Stimulated activated CD4-positive, alpha-beta T cell treated with anti-CD3 and anti-CD28 coated beads, TNF-alpha, amount 100 ng/mL, for 24 hours (primary cell): ENCODE measurements around the gene RGS2.

ENCODE experiments used
- DNase-seq, 3 experiments: peaks; one replicate each; pipeline ENCODE4 v3.0.0-alpha.2; 2020; ENCODE audit warnings: low read depth in 3 of 3

Gene RGS2

DNA sequence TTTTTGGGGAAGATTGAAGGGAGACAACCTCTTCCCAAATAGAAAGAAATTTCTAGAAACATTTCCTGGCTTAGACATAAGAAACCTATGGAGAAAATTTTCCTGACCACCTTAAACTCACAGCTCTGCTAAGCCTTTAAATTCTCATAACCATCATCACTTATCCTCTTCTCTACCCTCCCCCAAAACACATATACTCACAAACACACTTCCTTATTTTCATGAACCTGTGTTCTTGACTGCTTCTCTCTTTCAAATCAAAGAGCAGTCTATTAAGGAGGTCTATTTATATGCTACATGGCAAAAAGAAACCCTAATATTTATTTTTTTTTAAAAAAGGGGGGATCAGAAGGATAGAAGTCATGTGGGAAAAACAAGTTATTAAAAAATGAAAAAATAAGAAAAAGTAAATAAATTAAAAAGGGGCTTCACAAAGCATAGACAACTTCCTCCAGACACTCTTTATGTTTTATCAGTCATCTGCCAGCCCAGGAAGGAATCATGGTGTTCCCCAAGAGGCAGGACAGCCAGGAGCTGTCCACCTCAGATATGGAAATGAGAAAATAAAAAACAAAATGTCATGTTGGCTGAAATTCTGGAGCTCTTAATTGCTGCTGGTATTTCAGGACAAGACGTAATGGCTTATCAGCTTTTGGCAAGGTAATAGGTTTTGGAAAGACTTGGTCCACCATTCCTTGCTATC, 12.8 kb upstream of the RGS2 start:
- no peak for DNase-seq

DNA sequence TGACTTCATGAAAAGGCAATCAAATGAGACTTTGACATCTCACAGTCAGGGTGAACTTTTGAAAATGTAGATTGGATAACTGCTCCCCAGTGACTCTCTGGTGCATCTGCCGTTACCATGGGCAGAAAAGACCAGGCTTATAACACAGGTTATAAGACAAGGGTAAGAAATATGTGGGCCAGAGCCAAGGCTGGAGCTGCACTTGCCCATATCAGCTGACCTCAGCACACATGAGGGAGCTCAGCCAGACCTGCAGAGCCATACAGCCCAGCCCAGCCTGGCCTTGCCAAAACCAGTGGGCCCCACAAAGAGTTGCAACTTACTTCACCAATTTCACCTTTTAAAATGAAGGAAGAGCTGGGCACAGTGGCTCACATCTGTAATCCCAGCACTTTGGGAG, 11.7 kb upstream of the RGS2 start:
- no peak for DNase-seq

DNA sequence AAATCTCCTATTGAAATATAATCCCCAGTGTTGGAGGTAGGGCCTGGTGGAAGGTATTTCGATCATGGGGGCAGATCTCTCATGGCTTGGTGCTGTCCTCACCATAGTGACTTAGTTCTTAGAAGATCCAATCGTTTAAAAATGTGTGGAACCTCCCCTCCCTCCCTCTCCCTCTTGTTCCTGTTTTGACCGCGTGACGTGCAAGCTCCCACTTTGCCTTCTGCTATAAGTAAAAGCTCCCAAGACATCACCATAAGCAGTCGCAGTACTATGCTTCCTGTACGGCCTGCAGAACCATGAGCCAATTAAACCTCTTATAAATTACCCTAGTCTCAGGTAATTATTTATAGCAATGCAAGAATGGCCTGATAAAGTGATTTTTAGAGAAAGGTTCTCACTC, 10.9 kb upstream of the RGS2 start:
- DNase-seq: no peak

DNA sequence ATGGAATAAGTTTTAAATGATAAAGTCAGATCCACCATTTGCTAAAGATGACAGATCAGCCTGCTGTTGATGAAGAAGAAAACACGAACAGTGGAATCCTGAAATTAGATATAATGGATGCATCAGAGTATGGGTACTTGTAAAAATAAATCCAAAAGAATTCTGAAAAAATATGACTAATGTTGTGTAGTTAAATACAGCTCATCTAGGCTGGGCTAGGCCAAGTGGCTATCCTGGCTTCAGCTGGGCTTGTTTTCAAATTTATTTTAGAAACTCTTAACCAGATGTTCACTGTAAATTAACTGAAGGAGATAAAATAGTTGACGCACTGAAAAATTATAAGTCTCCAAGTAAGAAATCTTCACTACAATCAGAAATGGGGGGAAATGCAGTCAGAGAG, 7.4 kb upstream of the RGS2 start:
- DNase-seq: no peak

DNA sequence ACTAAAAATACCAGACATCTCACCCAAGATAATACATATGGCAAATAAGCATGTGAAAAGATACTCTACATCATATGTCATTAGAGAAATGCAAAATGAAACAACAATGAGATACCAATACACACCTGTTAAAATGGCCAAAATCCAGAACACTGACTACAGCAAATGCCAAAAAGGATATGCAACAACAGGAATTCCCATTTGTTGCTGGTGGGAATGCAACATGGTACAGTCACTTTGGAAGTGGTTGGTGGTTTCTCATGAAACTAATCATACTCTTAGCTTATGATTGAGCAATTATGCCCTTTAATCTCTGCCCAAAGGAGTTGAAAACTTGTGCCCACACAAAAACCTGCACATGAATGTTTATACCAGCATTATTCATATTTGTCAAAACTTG, 6.4 kb upstream of the RGS2 start:
- no peak for DNase-seq

DNA sequence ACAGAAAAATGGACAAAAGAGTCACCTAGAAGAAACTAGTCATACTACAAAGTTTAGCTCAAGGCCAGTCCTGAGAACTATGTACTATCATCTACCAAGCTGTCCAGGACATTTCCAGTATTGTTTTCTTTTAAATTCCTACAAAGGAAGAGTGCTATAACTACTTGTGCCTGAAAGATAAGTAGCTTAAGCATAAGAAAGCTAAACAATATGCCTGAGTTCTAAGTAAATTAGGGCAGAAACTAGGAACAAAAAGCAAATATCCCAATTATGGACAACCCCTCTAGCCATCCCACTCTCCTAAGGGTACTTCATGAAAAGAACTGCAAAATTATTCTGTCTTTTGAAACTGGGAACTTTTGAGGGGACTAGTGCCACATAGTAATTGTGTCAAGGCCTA, 5.3 kb upstream of the RGS2 start:
- no peak for DNase-seq

DNA sequence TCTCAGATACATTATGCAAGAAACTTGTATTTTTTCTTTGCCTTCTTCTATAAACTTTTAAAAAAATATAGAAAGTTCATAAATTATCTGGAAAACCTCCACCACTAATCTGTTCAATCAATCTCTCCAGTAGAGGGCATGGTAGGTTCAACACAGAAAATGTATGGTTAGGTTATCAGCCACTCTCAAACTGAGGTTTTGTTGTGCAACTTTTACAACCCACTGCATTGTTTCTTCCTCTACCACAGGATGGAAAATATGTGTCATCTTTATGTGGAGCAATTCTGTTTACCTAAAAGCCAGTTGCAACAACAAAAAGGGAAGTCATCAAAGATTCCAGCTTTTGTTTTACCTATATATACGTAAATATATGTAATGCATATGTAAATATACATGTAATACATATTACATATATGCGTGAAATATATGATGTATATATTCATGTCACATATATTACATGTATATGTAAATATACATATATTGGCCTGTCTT, 3.0 kb upstream of the RGS2 start:
- DNase-seq: peak in 1 of 3 experiments; percentile 22

DNA sequence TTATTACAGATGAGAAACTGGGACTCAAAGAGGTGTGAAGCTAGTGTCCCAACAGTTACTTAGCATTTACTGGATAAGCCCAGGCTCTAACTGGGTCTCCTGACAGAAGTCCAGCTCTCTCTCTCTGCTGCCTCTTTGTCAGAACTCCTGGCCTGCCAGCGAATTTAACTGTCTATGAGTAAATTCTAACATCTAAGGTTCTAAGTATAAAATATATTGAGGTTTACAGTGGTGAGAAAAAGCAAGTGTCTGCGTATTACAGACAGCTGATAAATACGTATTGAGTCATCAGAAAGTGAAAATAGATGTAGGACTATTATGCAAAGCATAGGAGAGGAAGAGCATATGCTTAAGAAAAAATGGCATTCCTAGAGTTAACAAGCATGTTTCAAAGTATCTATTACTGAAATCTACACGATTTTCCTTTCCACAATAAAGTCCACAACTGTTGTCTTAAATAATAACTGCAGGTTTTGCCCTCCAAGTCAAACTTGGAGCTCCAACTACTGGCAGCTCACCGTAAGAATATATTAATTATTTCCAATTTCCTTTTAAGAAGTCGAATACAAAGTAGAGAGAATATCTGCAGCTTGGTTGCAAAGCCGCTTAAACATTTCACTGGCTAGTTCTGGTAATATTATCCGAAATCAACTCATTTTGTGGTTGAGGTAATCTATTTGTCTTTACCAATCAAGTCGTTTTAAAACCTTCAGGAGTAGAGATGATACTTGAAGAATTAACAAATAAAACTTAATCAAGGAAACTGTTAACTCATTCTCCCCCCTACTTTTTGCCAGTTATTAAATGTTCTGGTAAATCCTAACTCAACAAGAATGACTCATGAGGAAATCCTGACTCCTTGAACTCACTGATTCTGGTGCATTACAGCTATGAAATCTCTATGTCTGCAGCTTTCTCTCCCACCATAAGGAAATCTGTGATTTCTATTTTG, 1.4 kb upstream of the RGS2 start:
- peak in 1 of 3 experiments; percentile 4 for DNase-seq

DNA sequence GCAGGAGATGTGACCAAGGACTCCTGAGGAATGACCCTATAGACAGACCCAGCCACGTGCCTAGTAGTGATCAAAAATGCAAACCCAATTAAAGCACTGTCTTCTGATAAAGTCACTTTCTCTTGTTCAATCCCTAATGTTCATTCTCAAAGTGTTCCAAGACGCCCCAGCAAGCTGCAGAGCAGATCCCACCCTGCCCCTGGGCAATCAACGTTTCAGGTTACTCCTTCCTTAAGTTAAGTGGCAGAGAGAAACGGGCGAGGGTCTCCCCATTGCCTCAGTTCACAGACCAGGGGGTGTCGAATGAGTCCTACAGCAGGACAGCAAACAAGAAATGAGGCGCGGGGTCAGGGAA, 699 bp upstream of the RGS2 start:
- DNase-seq: peak in 2 of 3 experiments; percentile 2 to 4

DNA sequence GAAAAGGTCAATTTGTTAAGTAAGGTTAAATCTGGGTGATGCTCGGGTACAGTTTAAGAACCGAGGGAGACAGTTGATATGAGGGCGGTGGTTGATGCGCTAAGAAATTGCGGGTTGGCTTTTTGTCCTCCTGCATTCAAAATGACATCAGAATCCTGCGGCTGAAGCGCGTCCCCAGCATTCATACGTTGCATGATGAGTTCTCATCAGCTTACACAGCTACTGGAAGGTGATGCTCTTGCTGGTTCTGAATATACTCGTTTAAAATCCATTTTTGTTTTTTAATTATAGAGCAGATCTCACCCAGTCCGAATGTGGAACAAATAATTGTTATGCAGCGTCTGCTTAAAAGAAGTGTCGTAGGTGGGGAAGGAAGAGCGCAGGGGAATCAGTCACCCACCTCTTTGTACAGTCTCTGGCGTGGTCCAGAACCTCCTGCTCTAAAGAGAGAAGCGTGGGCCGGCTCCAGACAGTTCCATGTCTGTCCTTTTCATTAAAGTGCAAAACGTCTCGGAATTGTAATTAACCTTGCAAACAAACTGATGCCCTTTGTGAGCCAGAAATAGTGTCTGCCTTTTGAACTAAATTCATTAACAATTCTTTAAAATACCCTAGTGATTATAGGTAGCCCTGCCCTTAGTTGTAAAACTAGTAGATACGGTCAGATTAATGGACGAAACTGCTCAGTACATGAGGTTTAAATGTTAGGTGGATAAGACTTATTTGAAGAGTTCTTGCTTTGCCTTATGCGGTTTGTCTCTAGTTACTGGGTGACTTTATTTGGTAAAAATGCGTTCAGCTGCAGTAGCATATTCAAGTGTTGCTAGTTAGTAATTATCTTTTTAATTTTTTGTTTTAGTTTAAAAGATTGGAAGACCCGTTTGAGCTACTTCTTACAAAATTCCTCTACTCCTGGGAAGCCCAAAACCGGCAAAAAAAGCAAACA, 741 bp downstream of the RGS2 start:
- DNase-seq: peak; percentile 11 to 39 (median 18)

DNA sequence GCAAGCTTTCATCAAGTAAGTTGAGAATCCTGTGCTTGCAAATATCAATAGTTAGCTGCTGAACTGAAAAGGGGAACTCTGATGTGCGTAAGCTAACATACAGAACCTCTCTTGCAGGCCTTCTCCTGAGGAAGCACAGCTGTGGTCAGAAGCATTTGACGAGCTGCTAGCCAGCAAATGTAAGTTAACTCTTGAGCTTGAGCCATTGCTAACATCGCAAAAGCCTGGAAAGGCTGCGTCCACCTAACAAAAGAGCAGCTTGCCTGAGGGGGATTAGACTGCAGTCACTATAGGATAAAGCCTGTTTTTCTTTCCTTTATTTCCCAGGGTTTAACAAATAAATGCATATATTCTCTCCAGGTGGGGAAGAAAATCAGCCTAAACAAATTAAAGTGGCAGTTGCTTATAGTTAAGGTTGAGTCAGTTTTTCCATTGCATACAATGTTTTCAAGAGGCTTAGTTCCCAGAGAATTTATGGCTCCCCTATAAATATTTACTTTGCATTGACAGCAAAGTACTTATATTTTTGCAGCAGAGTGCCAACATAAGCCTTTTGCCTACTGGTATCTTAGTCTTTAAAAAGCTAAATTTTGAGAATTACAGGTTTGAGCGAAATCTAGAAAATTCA, 1.5 kb downstream of the RGS2 start:
- DNase-seq: no peak

DNA sequence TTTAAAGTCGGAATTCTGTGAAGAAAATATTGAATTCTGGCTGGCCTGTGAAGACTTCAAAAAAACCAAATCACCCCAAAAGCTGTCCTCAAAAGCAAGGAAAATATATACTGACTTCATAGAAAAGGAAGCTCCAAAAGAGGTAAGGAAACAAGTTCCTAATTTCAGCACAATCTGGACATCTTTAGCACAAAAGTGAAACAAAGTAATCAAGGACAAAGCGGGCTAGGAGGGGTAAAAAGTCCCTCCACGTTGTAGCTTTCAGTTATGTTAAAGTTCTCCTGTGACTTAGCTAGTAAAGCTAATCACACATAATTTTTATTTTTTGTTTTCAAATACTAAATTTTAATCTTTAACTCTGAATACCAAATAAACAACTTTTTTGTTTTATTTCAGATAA, 2.2 kb downstream of the RGS2 start:
- no peak for DNase-seq

DNA sequence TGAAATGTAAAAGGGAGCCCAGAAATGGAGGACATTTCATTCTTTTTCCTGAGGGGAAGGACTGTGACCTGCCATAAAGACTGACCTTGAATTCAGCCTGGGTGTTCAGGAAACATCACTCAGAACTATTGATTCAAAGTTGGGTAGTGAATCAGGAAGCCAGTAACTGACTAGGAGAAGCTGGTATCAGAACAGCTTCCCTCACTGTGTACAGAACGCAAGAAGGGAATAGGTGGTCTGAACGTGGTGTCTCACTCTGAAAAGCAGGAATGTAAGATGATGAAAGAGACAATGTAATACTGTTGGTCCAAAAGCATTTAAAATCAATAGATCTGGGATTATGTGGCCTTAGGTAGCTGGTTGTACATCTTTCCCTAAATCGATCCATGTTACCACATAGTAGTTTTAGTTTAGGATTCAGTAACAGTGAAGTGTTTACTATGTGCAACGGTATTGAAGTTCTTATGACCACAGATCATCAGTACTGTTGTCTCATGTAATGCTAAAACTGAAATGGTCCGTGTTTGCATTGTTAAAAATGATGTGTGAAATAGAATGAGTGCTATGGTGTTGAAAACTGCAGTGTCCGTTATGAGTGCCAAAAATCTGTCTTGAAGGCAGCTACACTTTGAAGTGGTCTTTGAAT, 2.9 kb downstream of the RGS2 start:
- no peak for DNase-seq

DNA sequence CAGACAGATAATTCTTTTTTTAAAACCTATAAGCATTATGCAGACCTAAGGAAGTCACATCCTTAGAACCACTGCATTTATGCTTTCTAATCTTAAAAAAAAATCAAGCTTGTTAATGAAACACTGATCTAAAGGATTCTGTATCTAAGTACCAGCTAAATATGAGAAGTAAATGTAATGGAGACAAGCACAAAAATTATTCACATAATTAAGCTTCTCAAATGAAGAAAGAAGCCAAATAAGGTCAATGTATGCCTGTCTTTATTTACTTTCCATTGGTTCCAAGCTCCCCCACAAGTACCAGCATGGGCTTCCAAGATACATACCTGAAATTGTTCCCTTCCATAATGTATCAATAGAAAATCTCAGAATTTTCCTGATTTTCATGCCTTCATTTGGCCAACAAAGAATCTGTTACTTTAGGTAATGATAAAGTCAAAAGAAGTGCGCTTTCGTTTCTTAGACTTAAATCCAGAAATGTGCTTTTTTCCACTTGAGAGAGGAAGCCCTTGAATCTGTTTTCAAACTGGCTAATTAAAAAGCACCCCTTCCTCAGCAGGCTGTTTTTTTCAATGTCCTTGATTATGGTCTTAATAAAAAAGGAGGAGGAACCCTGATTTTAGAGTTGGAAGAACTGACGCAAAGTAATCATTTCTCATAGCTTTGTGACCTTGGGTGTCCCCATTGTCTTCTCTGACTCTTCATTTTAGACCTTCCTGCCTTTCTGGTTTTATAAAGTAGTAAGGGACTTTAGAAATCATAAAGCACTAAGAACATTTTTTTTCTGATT, 3.8 kb downstream of the RGS2 start:
- no peak for DNase-seq

DNA sequence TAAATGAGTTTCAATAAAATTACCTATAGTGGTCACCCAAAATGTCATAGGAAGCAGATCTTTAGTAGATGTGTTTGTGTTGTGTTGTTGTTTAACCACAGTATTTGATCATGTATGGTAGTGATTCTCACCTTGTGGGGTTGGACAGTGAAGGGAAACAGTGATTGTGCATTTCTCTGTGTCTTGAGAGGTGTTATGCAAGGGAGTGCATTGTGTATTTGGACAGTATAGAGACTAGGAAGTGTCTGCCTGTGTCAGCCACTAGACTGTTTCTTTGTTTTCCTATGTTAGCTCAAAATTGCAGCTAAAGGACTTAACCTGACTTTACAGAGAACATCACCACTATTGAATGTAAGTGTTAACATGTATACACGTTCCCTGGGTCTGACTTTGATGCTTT, 6.0 kb downstream of the RGS2 start:
- no peak for DNase-seq

DNA sequence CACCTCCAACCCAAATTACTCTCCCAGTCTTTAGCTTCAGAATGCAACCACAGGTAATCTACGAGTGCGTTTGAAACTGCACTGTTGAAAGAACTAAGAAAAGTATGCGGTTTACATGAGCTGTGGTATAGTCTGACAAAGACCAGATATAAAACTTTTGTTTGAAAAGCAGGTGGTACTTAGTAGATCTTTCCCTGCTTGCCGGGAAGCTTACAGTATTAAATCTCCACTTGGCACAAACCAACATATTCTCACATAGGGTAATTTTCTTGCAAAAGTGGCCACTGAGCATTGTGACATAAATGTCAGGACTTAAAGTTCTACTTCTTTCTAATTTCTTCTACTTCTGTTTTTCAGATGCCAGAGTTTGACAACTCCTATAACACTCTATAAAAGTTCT, 8.4 kb downstream of the RGS2 start:
- DNase-seq: no peak

DNA sequence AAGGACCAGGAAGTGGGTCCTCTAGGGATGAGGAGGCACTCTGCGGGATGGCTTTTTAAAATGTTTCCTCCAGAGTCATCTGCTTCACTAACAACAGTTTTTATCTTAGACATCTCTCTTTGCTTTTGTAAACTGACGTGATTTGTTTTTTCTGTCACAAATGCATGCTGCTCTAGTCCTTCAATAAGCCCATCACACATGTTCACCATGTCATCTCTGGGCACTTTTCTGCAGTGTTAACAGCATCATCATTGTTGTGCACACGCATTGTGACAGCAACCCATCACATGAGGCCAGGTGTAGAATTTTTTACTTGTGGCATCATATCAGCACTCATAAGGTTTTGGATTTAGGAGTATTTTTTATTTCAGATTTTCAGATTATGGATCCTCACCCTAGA, 12.5 kb downstream of the RGS2 start:
- no peak for DNase-seq

DNA sequence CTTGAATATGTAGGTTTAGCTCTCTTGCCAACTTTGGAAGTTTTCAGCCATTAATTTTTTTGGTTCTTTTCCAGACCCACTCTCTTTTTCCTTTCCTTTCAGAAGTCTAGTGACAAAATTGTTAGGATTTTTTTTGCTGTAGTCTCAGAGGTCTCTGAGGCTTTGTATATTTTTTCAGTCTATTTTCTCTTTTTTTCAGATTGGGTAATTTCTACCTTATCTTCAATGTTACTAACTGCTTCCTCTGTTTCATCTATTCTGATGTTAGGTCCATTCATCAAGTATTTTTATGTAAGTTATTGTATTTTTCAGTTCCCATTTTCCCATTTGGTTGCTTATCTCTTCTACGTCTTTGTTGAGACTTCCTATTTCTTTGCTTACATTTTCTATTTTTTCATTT, 15.7 kb downstream of the RGS2 start:
- no peak for DNase-seq

DNA sequence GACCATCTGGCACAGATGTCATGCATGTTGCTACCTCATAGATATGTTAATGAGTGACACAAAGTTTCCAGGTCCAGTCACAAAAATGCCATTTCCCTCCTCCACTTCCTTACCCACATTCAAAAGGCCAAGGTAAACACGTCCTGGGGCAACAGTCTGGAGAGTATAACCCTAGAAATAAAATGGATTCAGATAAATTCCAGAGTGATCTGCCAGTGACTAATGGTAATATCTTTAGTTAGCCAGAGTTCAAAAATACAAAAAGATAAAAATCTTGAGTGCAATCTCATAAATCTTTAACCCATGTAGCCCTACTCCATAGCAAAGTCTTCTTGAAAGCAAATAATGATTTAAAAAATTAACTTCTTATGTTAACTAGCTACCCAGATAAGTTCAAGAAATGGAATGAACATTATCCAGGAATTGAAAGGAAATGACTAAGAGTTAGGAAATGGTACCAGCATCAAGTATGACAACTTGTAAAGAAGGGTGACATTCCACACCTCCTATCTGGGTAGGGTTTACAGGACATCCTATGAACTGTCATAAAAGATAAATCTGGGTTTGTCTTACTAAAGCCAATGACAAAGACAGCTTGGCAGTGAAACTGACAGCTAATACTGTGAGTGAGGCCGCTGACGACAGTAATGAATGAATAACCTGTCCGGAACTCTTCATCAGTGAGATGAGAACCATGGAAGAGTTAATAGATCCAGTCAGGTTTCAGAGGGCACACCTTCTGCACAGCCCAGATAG, 18.1 kb downstream of the RGS2 start:
- no peak for DNase-seq
